Measurements from ENCODE around the gene LMX1A. TPM values are rescaled to one million over a fixed set of nuclear protein-coding genes. Genes with fewer than 3 reads are reported as not detected.

The LMX1A gene
- total and polyA plus RNA-seq, 4 donors, result 0.05 to 0.17 TPM; not detected in 2

- Histone ChIP-seq H3K4me3 (ENCODE audit: low read depth in 1 of 3, low read length in 3 of 3) (no peak overlapping the region), H3K27me3 (ENCODE audit: control insufficient read depth in 4 of 4, insufficient read depth in 4 of 4, low read length in 3 of 4) (no peaks in the 10 kb centered on the region), H3K4me1 (ENCODE audit: control insufficient read depth in 4 of 4, insufficient read depth in 4 of 4, low read length in 3 of 4) (no peaks in the 10 kb centered on the region), H3K27ac (ENCODE audit: low read depth in 1 of 2, low read length in 2 of 2) (no peak overlapping the region), H3K36me3 (ENCODE audit: control insufficient read depth in 4 of 4, insufficient read depth in 3 of 4, low read depth in 1 of 4, low read length in 3 of 4) (no peaks in the 10 kb centered on the region), H3K9ac (ENCODE audit: low read depth in 1 of 2, low read length in 2 of 2) (no peak overlapping the region), H3K9me3 (ENCODE audit: control insufficient read depth in 4 of 4, low read length in 3 of 4) (no peaks in the 10 kb centered on the region)
- TF ChIP-seq REST (IDR thresholded peaks at IDR 0.05) (no peak), HNF4A (conservative IDR thresholded peaks at IDR 0.05) (no peak), SP1 (IDR thresholded peaks at IDR 0.05) (no peak), HNF4G (IDR thresholded peaks at IDR 0.05) (no peak), RXRA (IDR thresholded peaks at IDR 0.05) (no peak), JUND (IDR thresholded peaks at IDR 0.05) (no peak), YY1 (IDR thresholded peaks at IDR 0.05) (no peak), EGR1 (IDR thresholded peaks at IDR 0.05; ENCODE audit: low read depth in 2 of 2) (no peak), NR2F2 (IDR thresholded peaks at IDR 0.05) (no peak), CTCF (IDR thresholded peaks at IDR 0.05; ENCODE audit: low read depth, low read length, missing input control) (no peak), FOXA2 (IDR thresholded peaks at IDR 0.05) (no peak), TAF1 (conservative IDR thresholded peaks at IDR 0.05) (no peak), MAX (IDR thresholded peaks at IDR 0.05) (no peak), ZBTB33 (IDR thresholded peaks at IDR 0.05) (no peak), RAD21 (IDR thresholded peaks at IDR 0.05) (no peak)
- WGBS, result 69% methylated on average over 4 of the region's 4 CpGs
- no peak for DNase-seq (ENCODE audit: low spot score)
These were observed 165.4 kb downstream of the LMX1A start for GRCh38 chr1:165191087-165191486.

- Histone ChIP-seq H3K4me3 (ENCODE audit: low read depth in 1 of 3, low read length in 3 of 3) (no peak overlapping the region), H3K9me3 (ENCODE audit: control insufficient read depth in 4 of 4, low read length in 3 of 4) (no peaks in the 10 kb centered on the region), H3K4me1 (ENCODE audit: control insufficient read depth in 4 of 4, insufficient read depth in 4 of 4, low read length in 3 of 4) (no peaks in the 10 kb centered on the region), H3K27ac (ENCODE audit: low read depth in 1 of 2, low read length in 2 of 2) (no peak overlapping the region), H3K36me3 (ENCODE audit: control insufficient read depth in 4 of 4, insufficient read depth in 3 of 4, low read depth in 1 of 4, low read length in 3 of 4) (no peaks in the 10 kb centered on the region), H3K9ac (ENCODE audit: low read depth in 1 of 2, low read length in 2 of 2) (no peak overlapping the region), H3K27me3 (ENCODE audit: control insufficient read depth in 4 of 4, insufficient read depth in 4 of 4, low read length in 3 of 4) (no peaks in the 10 kb centered on the region)
- no peak for DNase-seq (ENCODE audit: low spot score)
- TF ChIP-seq SP1 (IDR thresholded peaks at IDR 0.05) (no peak), TAF1 (conservative IDR thresholded peaks at IDR 0.05) (no peak), REST (IDR thresholded peaks at IDR 0.05) (no peak), FOXA2 (IDR thresholded peaks at IDR 0.05) (no peak)
- WGBS, result 92% methylated on average over 4 of the region's 4 CpGs
These were observed 166.6 kb downstream of the LMX1A start for GRCh38 chr1:165189913-165190312.

Measured in liver (tissue), 9 donors.